ENCODE measurements around the gene APBB1IP.
"Not testable (repeated sequence)": the region's sequence is repeated elsewhere in the genome, so short reads cannot be mapped to it uniquely, and the experiment has no call there.

Gene APBB1IP

DNA sequence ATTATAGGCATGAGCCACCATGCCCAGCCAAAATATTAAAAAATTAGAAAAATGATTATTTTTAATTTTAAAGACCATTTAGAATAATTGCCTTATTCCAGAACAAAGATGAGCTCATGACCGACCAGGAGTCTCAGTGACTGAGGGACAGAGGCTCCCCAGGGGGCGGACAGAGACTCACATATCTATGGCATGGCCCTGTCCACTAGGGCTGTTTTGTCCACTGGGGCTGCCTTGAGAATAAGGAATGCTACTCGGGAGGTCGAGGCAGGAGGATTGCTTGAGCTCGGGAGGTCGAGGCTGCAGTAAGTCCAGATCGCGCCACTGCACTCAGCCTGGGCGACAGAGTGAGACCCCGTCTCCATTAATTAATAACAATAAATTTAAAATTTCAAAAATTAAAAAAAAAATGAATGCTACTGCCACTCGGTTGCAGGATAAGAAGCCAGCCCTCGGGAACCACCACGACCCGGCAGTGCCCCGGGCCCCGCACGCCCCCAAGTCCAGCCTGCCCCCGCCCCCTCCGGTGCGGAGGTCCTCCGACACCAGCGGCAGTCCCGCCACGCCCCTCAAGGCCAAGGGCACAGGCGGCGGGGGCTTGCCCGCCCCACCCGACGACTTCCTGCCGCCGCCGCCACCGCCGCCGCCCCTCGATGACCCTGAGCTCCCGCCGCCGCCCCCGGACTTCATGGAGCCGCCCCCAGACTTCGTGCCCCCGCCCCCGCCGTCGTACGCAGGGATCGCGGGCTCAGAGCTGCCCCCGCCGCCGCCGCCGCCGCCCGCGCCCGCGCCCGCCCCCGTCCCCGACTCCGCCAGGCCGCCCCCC, 128.6 kb downstream of the APBB1IP start:
- no peak for DNase-seq

DNA sequence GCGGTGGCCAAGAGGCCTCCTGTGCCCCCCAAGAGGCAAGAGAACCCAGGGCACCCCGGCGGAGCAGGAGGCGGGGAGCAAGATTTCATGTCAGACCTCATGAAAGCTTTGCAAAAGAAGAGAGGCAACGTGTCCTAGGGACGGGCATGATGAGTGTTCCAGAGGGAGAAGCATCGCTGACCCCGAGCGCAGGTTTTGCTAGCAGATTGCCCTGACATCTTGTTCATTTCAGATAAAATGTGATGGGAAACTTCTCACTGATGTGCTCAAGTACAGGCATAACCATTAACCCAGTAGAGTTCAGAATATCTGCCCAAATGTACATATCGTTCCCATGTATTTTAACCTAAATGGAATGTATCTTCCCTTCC, 129.2 kb downstream of the APBB1IP start:
- DNase-seq: no peak

DNA sequence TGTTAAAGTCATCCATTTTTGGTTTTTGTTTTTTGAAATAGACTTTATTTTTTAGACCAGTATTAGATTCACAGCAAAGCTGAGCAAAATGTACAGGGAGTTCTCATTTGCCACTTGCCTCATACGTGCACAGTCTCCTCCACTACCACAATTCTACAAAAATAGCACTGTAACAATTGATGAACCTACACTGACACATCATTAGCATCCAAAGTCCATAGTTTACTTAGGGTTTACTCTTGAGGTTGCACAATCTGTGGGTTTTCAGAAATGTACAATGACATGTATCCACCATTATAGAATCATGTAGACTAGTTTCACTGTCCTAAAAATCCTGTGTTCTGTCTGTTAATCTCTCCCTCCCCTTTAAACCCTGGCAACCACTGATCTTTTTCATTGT, 133.5 kb downstream of the APBB1IP start:
- DNase-seq: no peak

DNA sequence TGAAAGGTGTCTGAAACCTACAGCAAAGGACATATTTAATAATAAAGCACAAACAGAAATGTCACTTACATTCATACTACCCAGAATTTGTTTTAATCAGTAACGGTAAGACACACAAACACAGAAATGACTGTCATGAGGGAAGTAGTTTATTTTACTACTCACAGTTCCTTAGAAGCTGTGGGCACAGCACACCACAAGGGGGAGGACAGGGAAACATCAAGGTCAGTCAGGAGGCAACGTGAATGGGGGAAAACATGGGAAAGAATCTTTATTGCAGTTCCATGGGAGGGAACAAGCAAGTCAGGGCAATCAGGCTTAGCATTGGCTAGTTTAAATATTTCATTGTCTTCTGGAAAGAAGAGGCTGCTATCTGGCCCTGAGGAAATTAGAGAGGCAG, 135.5 kb downstream of the APBB1IP start:
- no peak for DNase-seq

DNA sequence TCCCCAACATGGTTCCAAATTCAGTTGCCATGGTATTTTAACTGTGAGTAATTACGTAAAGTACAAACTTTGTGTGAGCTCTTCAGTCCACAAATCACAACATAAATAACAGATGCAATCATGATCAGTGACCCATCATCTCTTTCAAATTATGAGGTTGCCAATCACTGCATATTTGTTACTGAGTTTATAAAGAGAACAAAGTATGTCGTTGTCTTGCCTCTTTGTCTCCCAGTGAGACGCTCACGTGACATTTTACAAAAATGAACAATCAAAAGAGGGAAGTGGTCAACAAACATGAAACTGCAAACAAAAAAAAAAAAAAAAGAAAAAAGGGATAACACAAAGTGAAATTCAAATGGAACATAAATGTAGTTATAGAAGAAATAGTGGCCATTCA, 136.6 kb downstream of the APBB1IP start:
- DNase-seq: no peak

DNA sequence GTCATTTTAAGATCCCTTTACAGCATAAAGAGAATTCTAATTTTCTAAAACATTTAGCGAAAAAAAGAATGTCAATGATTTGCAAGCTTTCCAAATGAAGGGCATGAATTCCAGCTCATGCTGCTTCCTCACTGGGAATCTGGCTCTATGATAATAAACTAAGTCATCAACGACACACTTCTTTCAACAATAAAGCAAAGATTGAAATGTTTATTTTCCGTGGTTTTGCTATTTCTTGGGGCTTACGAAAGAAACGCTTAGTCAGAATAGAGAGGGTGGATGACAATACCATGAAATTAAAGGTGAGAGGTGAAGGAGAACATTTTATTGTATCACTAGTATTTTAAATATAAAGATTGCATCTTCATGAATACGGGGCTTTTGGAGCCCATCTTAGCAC, 140.2 kb downstream of the APBB1IP start:
- DNase-seq: not testable (repeated sequence)

DNA sequence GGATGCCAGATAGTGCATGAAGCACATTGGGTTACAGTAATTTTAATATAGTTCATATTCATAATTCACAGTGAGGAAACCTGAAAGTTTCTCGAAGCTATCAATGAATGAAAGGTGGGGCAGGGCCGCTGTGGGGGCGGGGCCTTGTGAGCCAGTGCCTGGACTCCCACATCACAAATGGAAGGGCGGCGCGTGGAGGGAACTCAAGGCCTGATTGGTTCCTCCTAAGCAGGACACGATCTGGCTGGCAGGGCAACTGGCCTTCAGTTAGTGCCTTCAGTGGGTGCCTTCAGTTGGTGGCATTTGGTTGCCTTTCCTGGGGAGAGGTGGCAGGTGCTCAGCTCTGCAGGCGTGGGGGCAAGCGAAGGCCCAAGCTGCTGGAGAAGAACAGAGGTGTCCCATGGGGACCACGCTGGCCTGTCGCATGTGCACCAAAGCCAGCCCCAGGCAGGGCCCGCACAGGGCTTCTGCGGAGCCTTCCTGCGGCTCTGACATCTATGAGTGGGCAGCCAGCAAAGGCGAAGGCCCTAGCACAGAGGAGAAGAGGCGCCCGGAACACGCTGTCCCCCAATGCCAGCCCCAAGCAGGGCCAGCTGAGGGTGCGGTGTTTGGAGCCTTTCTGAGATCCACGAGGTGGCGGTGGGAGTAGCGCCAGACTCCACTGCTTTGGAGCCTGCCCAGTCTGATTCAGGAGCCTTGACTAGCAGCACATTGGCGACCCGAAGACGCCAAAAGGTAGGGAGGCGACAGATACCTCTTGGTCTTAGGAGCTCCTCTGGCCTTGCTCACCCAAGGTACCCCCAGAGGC, 141.3 kb downstream of the APBB1IP start:
- no peak for DNase-seq

DNA sequence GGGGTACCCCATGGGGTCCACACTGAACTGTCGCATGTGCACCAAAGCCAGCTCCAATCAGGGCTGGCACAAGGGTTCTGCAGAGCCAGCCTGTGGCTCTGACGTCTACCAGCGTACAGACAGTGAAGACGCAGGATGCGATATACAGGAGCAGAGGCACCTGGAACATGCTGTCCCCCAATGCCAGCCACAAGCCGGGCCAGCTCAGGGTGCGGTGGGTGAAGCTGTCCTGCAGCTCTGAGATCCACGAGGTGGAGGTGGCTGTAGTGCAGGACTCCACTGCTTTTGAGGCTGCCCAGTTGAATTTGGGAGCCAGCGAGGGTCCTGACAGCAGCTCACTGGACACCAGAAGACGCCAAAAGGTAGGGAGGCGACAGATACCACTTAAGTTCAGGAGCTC, 148.1 kb downstream of the APBB1IP start:
- no peak for DNase-seq

DNA sequence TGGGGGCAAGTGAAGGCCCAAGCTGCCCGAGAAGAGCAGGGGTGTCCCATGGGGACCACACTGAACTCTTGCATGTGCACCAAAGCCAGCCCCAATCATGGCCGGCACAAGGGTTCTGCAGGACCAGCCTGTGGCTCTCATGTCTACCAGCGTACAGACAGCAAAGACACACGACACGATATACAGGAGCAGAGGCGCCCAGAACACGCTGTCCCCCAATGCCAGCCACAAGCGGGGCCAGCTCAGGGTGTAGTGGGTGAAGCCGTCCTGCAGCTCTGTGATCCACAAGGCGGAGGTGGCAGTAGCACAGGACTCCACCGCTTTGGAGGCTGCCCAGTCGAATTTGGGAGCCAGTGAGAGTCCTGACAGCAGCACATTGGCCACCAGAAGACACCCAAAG, 150.5 kb downstream of the APBB1IP start:
- DNase-seq: no peak

DNA sequence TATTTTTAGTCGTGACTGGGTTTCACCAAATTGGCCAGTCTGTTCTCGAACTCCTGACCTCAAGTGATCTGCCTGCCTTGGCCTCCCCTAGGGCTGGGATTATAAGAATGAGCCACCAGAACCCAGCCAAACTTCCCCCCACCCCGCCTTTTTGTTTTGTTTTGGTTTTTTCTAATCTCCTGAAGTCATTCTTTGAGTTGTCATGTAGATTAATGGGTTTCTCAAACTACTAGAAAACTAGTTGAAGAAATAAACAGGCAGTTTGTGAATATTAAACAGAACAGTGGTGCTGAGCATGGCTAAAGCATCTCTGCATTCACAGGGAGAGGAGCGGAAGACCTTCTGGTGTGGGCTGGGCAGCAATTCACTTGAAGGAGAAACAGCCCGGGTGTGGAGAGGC, 151.7 kb downstream of the APBB1IP start:
- DNase-seq: not testable (repeated sequence)

DNA sequence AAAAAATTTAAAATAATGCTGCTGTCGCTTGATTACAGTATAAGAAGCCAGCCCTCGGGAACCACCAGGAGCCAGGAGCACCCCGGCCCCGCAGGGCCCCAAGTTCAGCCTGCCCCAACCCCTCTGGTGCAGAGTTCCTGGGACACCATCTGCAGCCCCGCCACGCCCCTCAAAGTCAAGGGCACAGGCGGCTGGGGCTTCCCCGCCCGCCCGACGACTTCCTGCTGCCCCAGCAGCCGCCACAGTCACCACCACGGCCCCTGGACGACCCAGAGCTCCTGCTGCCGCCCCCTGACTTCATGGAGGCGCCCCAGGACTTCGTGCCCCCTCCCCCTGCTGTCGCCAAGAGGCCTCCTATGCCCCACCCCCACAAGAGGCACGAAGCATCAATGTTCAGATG, 155.8 kb downstream of the APBB1IP start:
- no peak for DNase-seq

DNA sequence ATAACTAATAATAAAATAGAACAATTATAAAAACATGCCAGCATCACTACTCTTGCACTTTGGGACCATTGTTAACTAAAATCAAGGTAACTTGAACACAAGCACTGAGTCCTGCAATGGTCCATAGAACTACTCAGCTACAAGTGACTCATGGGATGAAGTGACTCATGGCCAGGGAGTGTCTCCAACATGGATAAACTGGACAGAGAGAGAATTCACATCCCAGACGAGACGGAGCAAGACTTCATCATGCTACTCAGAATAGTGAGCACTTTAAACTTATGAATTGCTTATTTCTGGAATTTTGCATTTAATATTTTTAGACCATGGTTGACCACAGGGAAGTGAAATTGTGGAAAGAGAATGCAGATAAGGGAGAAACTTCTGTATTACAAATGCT, 165.1 kb downstream of the APBB1IP start:
- DNase-seq: not testable (repeated sequence)

DNA sequence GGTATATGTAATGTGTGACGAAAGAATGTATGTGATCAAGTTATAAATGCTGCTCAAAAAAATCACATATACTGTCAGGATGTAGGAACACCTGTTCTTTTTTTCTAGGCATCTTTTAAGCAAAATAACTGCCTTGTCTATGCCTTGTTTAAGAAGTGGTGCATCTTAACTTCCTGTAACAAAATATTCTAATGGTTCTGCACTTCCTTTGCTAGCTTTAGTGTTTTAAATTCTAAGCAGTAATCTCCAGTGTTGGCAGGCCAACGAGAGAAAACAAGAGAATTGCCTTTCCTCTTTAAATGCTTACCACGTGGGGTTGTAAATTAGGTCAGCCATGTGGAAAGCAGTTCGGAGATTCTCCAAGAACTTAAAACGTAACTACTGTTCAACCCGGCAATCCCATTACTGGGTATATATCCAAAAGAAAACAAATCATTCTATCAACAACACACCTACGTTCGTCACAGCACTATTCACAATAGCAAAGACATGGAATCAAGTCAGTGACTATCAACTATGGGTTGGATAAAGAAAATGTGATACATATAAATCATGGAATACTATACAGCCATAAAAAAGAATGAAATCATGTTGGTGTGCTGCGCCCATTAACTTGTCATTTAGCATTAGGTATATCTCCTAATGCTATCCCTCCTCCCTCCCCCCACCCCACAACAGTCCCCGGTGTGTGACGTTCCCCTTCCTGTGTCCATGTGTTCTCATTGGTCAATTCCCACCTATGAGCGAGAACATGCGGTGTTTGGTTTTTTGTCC, 166.4 kb downstream of the APBB1IP start:
- not testable (repeated sequence) for DNase-seq

DNA sequence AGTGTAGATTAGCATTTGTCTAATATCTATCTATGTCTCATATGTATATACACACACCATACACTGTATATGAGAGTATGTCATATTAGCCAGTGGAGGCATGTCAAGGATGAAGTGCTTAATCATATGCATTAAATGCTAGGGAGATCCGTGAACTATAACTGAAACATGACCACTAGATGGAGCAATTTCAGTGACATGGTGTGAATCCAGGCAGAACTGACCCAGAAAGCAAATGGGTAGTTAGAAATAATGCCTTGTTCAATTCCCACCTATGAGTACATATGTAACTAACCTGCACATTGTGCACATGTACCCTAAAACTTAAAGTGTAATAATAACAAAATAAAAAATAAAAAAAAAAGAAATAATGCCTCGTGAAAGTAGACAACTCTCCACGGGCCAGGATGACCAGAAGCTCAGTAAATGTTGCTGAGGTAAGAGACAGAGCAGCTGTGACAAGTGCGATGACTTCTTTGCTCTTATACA, 168.3 kb downstream of the APBB1IP start:
- not testable (repeated sequence) for DNase-seq

DNA sequence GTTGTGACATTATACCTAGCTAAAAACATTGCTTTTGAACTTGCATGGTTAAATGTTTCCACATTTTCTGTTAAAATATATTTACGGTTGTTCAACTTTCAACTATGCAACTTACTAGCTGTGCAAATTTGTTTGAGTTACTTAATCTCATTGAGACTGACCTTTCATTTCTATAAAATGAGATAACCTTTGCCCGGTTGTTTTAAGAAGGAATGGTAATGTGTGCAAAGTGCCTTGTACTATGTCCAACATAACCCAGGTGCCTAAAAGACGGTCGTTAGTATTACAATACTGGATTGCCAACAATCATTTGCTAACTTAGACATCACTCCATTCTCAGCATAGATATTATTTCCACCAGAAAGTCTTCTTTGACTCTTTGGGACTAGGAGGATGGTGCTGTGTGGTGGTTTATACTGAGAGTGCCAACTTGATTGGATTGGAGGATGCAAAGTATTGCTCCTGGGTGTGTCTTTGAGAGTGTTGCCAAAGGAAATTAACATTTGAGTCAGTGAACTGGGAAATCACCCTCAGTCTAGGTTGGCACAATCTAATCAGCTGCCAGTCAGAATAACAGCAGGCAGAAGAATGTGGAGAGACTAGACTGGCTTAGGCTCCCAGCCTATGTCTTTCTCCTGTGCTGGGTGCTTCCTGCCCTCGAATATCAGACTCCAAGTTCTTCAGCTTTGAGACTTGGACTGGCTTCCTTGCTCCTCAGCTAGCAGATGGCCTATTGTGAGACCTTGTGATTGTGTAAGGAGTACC, 174.2 kb downstream of the APBB1IP start:
- DNase-seq: no peak

Data from C1 segment of cervical spinal cord (tissue), 14 donors.